Duodenal mucosa (tissue), 2 donors: ENCODE data around the gene IPO11.

ENCODE experiments used
- H3K27ac ChIP-seq: one replicate; pipeline ENCODE4 v1.7.0; 2013; ENCODE audit warnings: low read depth, low read length
- H3K27me3 ChIP-seq, 2 donors: one replicate each; pipeline ENCODE4 v1.7.0; 2013; ENCODE audit warnings: low read length in 2 of 2, control low read depth in 1 of 2; ENCODE audit not compliant: insufficient read depth in 2 of 2, control insufficient read depth in 1 of 2
- H3K36me3 ChIP-seq, 2 donors: one replicate each; pipeline ENCODE4 v1.7.0; 2013; ENCODE audit warnings: low read length in 2 of 2, control low read depth in 1 of 2; ENCODE audit not compliant: insufficient read depth in 2 of 2, control insufficient read depth in 1 of 2
- H3K4me1 ChIP-seq, 2 donors: one replicate each; pipeline ENCODE4 v1.7.0; 2013; ENCODE audit warnings: low read length in 2 of 2, control low read depth in 1 of 2; ENCODE audit not compliant: insufficient read depth in 2 of 2, control insufficient read depth in 1 of 2
- H3K4me3 ChIP-seq, 2 donors: one replicate each; pipeline ENCODE4 v1.7.0; 2013; ENCODE audit warnings: low read length in 2 of 2, low read depth in 1 of 2
- H3K9ac ChIP-seq, 2 donors: one replicate each; pipeline ENCODE4 v1.7.0; 2013; ENCODE audit warnings: low read length in 2 of 2, low read depth in 1 of 2
- H3K9me3 ChIP-seq, 2 donors: one replicate each; pipeline ENCODE4 v1.7.0; 2013; ENCODE audit warnings: low read length in 2 of 2, control low read depth in 1 of 2; ENCODE audit not compliant: control insufficient read depth in 1 of 2

IPO11 gene

DNA sequence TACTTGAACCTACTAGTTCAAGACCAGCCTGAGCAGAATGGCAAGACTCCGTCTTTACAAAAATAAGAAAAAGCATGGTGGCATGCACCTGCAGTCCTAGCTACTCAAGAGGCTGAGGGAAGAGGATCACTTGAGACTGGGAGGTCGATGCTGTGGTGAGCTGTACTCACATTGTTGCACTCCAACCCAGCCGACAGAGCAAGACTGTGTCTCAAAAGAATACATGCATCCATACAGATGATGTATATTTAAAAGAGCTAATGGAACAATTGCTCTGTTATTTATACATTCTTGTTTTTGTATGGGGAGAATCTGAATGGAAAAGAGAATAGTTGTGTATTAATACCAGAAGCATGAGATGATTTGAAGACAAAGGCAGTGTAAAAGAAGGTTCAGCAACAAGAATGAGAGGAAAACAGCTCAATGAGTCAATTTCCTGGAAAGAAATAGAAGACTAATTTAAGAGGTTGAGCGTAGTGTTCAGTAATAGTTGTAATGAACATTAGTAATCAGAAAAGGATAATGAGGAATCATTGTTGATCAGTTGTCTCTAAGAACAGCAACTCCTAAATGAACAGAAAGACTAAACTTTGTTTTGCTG, 164.1 kb downstream of the IPO11 start:
- no peak overlapping the region for H3K4me3 ChIP-seq
- no peaks in the 10 kb centered on the region for H3K36me3 ChIP-seq
- no peaks in the 10 kb centered on the region for H3K9me3 ChIP-seq
- H3K9ac ChIP-seq, result no peak overlapping the region
- H3K27ac ChIP-seq, result no peak overlapping the region
- no peaks in the 10 kb centered on the region for H3K27me3 ChIP-seq
- H3K4me1 ChIP-seq, result no peaks in the 10 kb centered on the region

DNA sequence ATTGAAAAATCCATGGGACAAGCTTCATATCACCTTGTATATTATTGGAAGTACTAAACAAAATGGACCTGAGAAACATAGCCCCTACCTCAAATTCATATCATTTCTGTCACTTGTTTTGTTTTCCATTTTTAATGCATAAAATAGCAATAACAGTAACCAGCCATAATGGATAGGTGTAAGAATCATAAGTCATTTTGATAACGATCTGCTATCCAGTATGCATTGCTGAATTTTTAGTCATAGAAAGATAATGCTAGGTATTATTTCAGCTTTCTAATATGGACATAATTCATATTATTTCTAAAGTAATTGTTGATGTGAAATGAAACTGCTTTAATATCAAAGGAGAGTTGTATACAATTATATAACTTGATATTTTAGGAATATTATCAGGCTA, 164.9 kb downstream of the IPO11 start:
- H3K36me3 ChIP-seq, result no peaks in the 10 kb centered on the region
- H3K27ac ChIP-seq, result no peak overlapping the region
- H3K9me3 ChIP-seq, result no peaks in the 10 kb centered on the region
- H3K4me3 ChIP-seq, result no peak overlapping the region
- no peak overlapping the region for H3K9ac ChIP-seq
- H3K4me1 ChIP-seq, result no peaks in the 10 kb centered on the region
- H3K27me3 ChIP-seq, result no peaks in the 10 kb centered on the region

DNA sequence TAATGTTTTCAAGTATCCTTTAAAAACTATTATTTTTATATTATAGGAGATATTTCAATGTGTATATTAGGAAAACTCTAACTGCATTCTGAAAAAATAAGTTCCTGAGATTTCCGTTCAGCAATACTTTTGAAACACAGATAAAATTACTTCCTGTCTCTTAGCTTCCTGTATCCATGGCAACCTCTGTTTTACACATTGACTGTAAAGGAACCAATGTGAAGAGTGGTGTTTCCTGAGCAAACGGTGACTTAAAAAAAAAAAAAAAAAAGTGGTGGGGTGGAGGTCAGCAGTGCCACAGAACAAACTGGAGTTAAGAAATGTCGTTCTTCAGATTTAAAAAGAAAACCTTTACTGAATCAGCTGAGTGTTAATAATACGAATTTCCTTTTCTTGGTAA, 166.0 kb downstream of the IPO11 start, which contains the start of gene LRRC70:
LRRC70 (plus strand) TSS at position 280 of the 400 bp plus-strand sequence. CDS start 620 bp downstream, outside the sequence.
- Histone ChIP-seq H3K4me1 (no peaks in the 10 kb centered on the region), H3K9me3 (no peaks in the 10 kb centered on the region), H3K27ac (no peak within 1 kb of the TSS), H3K9ac (no peak within 1 kb of the TSS), H3K27me3 (no peaks in the 10 kb centered on the region), H3K36me3 (no peaks in the 10 kb centered on the region), H3K4me3 (no peak within 1 kb of the TSS)

DNA sequence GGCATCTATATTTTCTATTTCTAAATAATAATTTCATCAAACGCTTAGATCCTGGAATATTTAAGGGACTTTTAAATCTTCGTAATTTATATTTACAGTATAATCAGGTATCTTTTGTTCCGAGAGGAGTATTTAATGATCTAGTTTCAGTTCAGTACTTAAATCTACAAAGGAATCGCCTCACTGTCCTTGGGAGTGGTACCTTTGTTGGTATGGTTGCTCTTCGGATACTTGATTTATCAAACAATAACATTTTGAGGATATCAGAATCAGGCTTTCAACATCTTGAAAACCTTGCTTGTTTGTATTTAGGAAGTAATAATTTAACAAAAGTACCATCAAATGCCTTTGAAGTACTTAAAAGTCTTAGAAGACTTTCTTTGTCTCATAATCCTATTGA, 167.2 kb downstream of the IPO11 start:
- Histone ChIP-seq H3K4me1 (no peaks in the 10 kb centered on the region), H3K4me3 (no peak overlapping the region), H3K9ac (no peak overlapping the region), H3K27me3 (no peaks in the 10 kb centered on the region), H3K27ac (no peak overlapping the region), H3K9me3 (no peaks in the 10 kb centered on the region), H3K36me3 (no peaks in the 10 kb centered on the region)

DNA sequence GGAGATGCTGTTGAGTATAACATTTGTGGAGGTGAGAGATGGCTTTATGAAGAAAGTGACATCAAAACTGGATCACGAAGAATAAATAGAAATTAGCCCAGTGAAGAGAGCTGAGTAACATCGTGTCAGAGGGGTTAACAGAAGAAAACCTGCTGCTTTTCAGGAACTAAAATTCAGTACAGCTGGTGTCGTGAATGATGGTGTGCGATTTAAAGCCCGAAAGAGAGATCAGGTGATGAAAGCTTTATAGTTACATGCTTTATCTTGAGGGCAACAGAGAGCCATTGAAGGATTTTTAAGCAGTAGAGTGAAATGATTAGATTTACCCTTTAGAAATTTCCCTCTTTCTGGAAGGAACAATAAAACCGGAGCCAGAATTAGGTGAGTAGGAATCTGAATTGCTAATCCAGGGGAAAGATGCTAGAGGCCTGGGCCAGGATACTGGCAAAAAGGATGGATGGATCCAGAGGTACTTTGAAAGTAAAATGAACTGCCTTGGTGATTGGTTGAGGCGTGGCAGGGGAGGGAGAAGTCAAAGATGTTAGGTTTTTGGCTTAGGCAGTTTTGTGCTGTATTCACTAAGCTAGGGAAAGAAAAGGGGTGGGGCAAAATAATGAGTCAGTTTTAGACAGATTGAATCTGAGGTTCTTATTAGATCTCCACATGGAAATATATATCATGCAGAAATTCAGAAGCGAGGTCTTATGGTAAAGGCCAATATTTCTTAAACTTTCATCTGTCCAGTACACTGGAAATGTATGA, 169.5 kb downstream of the IPO11 start:
- Histone ChIP-seq H3K27me3 (no peaks in the 10 kb centered on the region), H3K4me3 (no peak overlapping the region), H3K27ac (no peak overlapping the region), H3K36me3 (no peaks in the 10 kb centered on the region), H3K4me1 (no peaks in the 10 kb centered on the region), H3K9ac (no peak overlapping the region), H3K9me3 (no peaks in the 10 kb centered on the region)

DNA sequence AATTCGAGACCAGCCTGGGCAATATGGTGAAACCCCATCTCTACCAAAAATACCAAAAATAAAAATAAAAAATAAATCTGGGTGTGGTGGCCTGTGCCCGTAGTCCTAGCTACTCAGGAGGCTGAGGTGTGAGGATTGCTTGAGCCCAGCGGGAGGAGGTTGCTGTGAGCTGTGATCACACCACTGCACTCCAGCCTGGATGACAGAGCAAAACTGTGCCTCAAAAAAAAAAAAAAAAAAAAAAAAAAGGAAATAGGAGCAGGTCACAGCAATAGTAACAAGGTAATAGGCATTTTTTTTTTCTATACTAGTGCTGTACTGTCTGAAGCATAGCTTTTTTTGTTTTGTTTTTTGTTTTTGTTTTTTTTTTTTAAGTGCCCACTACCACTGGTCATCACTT, 171.8 kb downstream of the IPO11 start:
- H3K9ac ChIP-seq, result no peak overlapping the region
- no peaks in the 10 kb centered on the region for H3K27me3 ChIP-seq
- H3K36me3 ChIP-seq, result no peaks in the 10 kb centered on the region
- no peak overlapping the region for H3K4me3 ChIP-seq
- no peaks in the 10 kb centered on the region for H3K9me3 ChIP-seq
- H3K4me1 ChIP-seq, result no peaks in the 10 kb centered on the region
- no peak overlapping the region for H3K27ac ChIP-seq

DNA sequence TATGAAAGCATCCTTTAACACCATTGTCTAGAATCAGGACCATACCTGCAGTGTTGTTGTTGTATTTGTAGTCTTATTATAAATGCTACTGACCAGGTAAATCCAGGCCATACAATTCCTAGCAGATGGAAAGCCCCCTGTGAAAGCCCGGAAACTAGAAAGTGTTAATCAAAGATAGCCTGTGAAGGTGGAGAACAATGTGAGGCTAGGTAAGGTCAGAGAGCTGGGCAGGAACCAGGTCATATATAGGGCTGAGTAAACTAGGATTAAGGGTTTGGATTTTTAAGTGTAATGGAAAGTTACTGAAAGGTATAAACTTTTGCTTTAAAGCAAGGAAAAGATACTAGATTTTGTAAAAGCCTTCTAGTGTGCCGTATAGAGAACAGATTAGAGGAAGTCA, 172.7 kb downstream of the IPO11 start:
- Histone ChIP-seq H3K4me3 (no peak overlapping the region), H3K27me3 (no peaks in the 10 kb centered on the region), H3K27ac (no peak overlapping the region), H3K9ac (no peak overlapping the region), H3K4me1 (no peaks in the 10 kb centered on the region), H3K9me3 (no peaks in the 10 kb centered on the region), H3K36me3 (no peaks in the 10 kb centered on the region)

DNA sequence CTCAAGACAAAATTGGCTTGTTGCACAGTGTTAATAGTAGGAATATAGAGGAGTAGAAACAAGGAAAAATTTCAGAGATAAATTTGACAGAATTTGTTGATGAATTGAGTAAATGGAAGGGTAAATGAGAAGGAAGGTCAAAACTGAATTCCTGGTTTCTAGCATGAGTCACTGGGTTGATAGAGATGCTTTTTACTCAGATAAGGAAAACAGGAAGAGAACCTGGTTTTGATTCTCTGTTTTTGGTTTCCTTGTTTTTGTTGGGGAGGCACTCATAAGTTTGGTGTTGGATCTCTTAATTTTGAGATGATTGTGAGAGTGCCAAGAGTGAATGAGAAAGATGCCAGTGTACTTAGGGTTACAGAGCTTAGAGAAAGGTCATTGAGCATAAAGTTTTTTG, 173.2 kb downstream of the IPO11 start:
- Histone ChIP-seq H3K27ac (no peak overlapping the region), H3K27me3 (no peaks in the 10 kb centered on the region), H3K9me3 (no peaks in the 10 kb centered on the region), H3K4me1 (no peaks in the 10 kb centered on the region), H3K9ac (no peak overlapping the region), H3K36me3 (no peaks in the 10 kb centered on the region), H3K4me3 (no peak overlapping the region)

DNA sequence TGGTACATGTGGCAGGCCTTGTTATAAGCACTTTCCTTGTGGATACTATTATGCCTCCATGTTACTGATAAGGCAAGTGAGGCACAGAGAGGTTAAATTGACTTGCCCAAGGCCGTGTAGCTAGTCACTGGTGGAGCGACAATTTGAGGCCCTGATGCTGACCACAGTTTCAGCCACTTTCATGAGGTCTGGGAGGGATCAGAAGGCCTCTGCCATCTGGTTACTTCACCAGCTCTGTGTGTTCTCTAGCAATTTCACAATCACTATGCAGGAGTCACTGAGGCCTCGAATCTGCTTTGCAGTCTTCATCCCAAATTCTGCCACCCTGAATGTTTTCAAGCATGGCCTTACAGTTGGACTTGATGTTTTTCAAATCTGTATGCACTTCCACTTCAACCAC, 175.2 kb downstream of the IPO11 start:
- no peaks in the 10 kb centered on the region for H3K27me3 ChIP-seq
- H3K4me1 ChIP-seq, result no peaks in the 10 kb centered on the region

DNA sequence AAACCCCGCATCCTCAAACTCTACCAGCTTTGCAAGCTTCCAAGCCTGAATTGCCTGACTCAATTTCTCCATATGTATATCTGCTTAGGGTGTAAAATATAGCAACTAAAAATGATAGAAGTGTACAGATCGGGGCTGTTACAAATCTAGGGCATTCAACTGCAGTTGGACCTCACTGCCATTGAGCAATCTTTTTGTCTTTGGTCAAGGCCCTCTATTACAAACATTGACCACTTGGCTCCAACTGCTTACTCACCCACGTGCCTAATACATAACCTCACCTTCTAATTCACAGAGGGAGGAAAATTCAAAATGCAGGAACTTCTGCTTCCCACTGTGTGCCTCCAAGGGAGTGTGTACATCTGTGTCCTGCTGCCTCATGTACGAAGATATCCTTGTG, 176.1 kb downstream of the IPO11 start:
- H3K27me3 ChIP-seq, result no peaks in the 10 kb centered on the region

More for the DNA sequence above, 175.2 kb downstream of the IPO11 start:
- no peak overlapping the region for H3K4me3 ChIP-seq
- H3K9me3 ChIP-seq, result no peaks in the 10 kb centered on the region
- peaks cover 0 to 4% of the 10 kb centered on the region in 2 donors for H3K36me3 ChIP-seq
- no peak overlapping the region for H3K9ac ChIP-seq
- no peak overlapping the region for H3K27ac ChIP-seq

More for the DNA sequence above, 176.1 kb downstream of the IPO11 start:
- no peak overlapping the region for H3K9ac ChIP-seq
- H3K9me3 ChIP-seq, result no peaks in the 10 kb centered on the region
- H3K27ac ChIP-seq, result no peak overlapping the region
- H3K36me3 ChIP-seq, result peaks cover 0 to 4% of the 10 kb centered on the region in 2 donors
- no peak overlapping the region for H3K4me3 ChIP-seq
- H3K4me1 ChIP-seq, result no peaks in the 10 kb centered on the region
